NCI-H2107 (cell line): ENCODE data around the gene TMEM88.
A peak's percentile ranks its signal among the peaks of the same experiment; 100 is the strongest.

Experiments used
- DNase-seq: peaks from one replicate; lab custom pipeline; 2025; lab: John Stamatoyannopoulos, UW

The TMEM88 gene

GRCh38 chr17:7884581-7885366 is 29.9 kb downstream of the TMEM88 start:
- no peak for DNase-seq

- no peak for DNase-seq
Measured at GRCh38 chr17:7885367-7886226, 30.7 kb downstream of the TMEM88 start.

- no peak for DNase-seq
Measured at GRCh38 chr17:7886227-7887037, 31.6 kb downstream of the TMEM88 start.

GRCh38 chr17:7887038-7887481 is 32.2 kb downstream of the TMEM88 start:
- DNase-seq: no peak

GRCh38 chr17:7887482-7888183 is 32.8 kb downstream of the TMEM88 start:
- DNase-seq: peak; percentile 85

GRCh38 chr17:7888184-7888920 is 33.5 kb downstream of the TMEM88 start, which contains the start of gene CHD3:
TSS of gene CHD3 (plus strand) at chr17:7888789. CDS start at chr17:7889001, 212 bp downstream.
- no peak for DNase-seq

GRCh38 chr17:7889166-7889955 is 34.5 kb downstream of the TMEM88 start:
- peak; percentile 51 for DNase-seq

- DNase-seq: no peak
Measured at GRCh38 chr17:7893187-7893880, 38.5 kb downstream of the TMEM88 start.

- DNase-seq: no peak
Measured at GRCh38 chr17:7894226-7894625, 39.4 kb downstream of the TMEM88 start.

- DNase-seq: no peak
Measured at GRCh38 chr17:7894866-7895265, 40.0 kb downstream of the TMEM88 start.

GRCh38 chr17:7897090-7897489 is 42.2 kb downstream of the TMEM88 start:
- no peak for DNase-seq

GRCh38 chr17:7897773-7898172 is 42.9 kb downstream of the TMEM88 start:
- DNase-seq: no peak

- no peak for DNase-seq
Measured at GRCh38 chr17:7903154-7904103, 48.6 kb downstream of the TMEM88 start.
